ENCODE data around the gene HEXD. TPM values are rescaled to one million over a fixed set of nuclear protein-coding genes. Genes with fewer than 3 reads are reported as not detected.

HEXD gene
- total and polyA plus RNA-seq, 8 donors = 25.9 to 275 (median 39.5) TPM

GRCh38 chr17:82491533-82491932, 73.4 kb downstream of the HEXD start:
- intact Hi-C loops (cut with DNase I) = loop anchor here in 1 of 3 donors (10.0 kb wide), 1 partner anchor 137 kb away; the partner anchor contains the start of gene TEX19
- FAIRE-seq (no peak), ATAC-seq (no peak), DNase-seq (peak in 1 of 6 donors; percentile 41)
- H3K4me3 ChIP-seq = no peak overlapping the region
- H3K27ac ChIP-seq = no peak overlapping the region
- WGBS, 2 donors = 83% methylated on average over 15 of the region's 15 CpGs
- H3K4me1 ChIP-seq = peaks cover 0 to under 1% (median 0%) of the 10 kb centered on the region in 3 donors
- no peaks in the 10 kb centered on the region for H3K9me3 ChIP-seq
- no peaks in the 10 kb centered on the region for H3K27me3 ChIP-seq
- peaks cover 0 to 5% (median 4%) of the 10 kb centered on the region in 3 donors for H3K36me3 ChIP-seq
- TF ChIP-seq, protein P1, sequence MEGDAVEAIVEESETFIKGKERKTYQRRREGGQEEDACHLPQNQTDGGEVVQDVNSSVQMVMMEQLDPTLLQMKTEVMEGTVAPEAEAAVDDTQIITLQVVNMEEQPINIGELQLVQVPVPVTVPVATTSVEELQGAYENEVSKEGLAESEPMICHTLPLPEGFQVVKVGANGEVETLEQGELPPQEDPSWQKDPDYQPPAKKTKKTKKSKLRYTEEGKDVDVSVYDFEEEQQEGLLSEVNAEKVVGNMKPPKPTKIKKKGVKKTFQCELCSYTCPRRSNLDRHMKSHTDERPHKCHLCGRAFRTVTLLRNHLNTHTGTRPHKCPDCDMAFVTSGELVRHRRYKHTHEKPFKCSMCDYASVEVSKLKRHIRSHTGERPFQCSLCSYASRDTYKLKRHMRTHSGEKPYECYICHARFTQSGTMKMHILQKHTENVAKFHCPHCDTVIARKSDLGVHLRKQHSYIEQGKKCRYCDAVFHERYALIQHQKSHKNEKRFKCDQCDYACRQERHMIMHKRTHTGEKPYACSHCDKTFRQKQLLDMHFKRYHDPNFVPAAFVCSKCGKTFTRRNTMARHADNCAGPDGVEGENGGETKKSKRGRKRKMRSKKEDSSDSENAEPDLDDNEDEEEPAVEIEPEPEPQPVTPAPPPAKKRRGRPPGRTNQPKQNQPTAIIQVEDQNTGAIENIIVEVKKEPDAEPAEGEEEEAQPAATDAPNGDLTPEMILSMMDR (IDR thresholded peaks at IDR 0.05) = no peak

Other genes with a start within 250 kb of the HEXD start
- gene CCDC57, start 205.5 kb upstream of the HEXD start, total RNA-seq = 10 to 100 TPM; 19.6 to 31.8 (median 22.9) TPM
- 100 to 1,000 TPM; 135 to 176 TPM for gene CCDC57, start 205.5 kb upstream of the HEXD start, polyA plus RNA-seq
- 10 to 100 TPM in 2 of 6 donors, 1 to 10 TPM in 4; 1.2 to 22.8 (median 4.2) TPM for gene SLC16A3, start 189.3 kb upstream of the HEXD start, total RNA-seq
- 1 to 10 TPM; 3.5 TPM for gene SLC16A3, start 189.3 kb upstream of the HEXD start, polyA plus RNA-seq
- gene CSNK1D, start 144.6 kb upstream of the HEXD start, total RNA-seq = 10 to 100 TPM; 47.1 to 81.6 (median 62.5) TPM
- 100 to 1,000 TPM; 101 to 107 TPM for gene CSNK1D, start 144.6 kb upstream of the HEXD start, polyA plus RNA-seq
- 1 to 10 TPM in 2 of 6 donors, under 1 TPM in 4; 0.28 to 1.3 (median 0.98) TPM for gene CD7, start 100.7 kb upstream of the HEXD start, total RNA-seq
- 1 to 10 TPM in 1 of 2 donors, under 1 TPM in 1; 0.70 to 1.0 TPM for gene CD7, start 100.7 kb upstream of the HEXD start, polyA plus RNA-seq
- gene SECTM1, start 84.6 kb upstream of the HEXD start, total RNA-seq = 1 to 10 TPM in 5 of 6 donors, under 1 TPM in 1; 0.74 to 7.4 (median 1.4) TPM
- 1 to 10 TPM; 1.5 to 3.3 TPM for gene SECTM1, start 84.6 kb upstream of the HEXD start, polyA plus RNA-seq
- not detected for gene TEX19, start 59.1 kb upstream of the HEXD start, total RNA-seq
- not detected for gene TEX19, start 59.1 kb upstream of the HEXD start, polyA plus RNA-seq
- under 1 TPM in 3 of 6 donors, not detected in 3; 0.37 to 0.87 (median 0.74) TPM for gene UTS2R, start 46.6 kb upstream of the HEXD start, total RNA-seq
- gene UTS2R, start 46.6 kb upstream of the HEXD start, polyA plus RNA-seq = not detected
- 10 to 100 TPM; 17.8 to 24.4 (median 19.9) TPM for gene OGFOD3, start 239 bp downstream of the HEXD start, total RNA-seq
- gene OGFOD3, start 239 bp downstream of the HEXD start, polyA plus RNA-seq = 10 to 100 TPM; 18.2 to 28.0 TPM
- gene CYBC1, start 32.4 kb downstream of the HEXD start, total RNA-seq = 10 to 100 TPM; 29.3 to 66.9 (median 38.6) TPM
- gene CYBC1, start 32.4 kb downstream of the HEXD start, polyA plus RNA-seq = 10 to 100 TPM; 46.4 to 54.9 TPM
- 10 to 100 TPM; 21.3 to 42.8 (median 30.2) TPM for gene NARF, start 40.4 kb downstream of the HEXD start, total RNA-seq
- gene NARF, start 40.4 kb downstream of the HEXD start, polyA plus RNA-seq = 10 to 100 TPM; 57.8 to 96.9 TPM
- gene FOXK2, start 101.4 kb downstream of the HEXD start, total RNA-seq = 10 to 100 TPM; 18.6 to 27.9 (median 19.9) TPM
- 10 to 100 TPM; 17.7 to 19.5 TPM for gene FOXK2, start 101.4 kb downstream of the HEXD start, polyA plus RNA-seq
- 10 to 100 TPM; 28.3 to 55.4 (median 46.1) TPM for gene WDR45B, start 230.1 kb downstream of the HEXD start, total RNA-seq
- gene WDR45B, start 230.1 kb downstream of the HEXD start, polyA plus RNA-seq = 10 to 100 TPM; 47.3 to 63.2 TPM

Data from pancreas (tissue), 10 donors.